ENCODE measurements around the gene RAPGEF1.
A peak's percentile ranks its signal among the peaks of the same experiment; 100 is the strongest.

The RAPGEF1 gene

DNA sequence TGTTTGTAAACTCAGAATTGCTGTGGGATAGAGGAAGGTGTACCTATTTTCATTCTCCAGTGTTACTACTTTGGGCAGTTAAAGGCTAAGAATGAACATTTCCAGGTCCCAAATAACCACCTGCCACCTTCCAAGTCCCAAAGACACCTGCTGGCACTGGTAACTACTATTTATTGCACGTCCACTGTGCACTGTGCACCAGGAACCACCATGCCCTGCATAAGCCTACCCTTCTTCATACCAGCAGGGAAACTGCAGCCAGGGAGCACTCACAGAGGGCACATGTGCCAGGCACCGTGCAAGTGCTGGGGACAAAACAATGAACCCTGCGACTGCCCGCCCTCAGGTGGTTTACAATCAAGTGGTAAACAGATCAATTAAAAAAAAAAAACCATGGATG is 34.9 kb downstream of the RAPGEF1 start:
- DNase-seq (ENCODE audit: low spot score) = no peak

- DNase-seq (ENCODE audit: low spot score) = peak; percentile 69
Measured at GRCh38 chr9:131704141-131704983, 35.5 kb downstream of the RAPGEF1 start.

DNA sequence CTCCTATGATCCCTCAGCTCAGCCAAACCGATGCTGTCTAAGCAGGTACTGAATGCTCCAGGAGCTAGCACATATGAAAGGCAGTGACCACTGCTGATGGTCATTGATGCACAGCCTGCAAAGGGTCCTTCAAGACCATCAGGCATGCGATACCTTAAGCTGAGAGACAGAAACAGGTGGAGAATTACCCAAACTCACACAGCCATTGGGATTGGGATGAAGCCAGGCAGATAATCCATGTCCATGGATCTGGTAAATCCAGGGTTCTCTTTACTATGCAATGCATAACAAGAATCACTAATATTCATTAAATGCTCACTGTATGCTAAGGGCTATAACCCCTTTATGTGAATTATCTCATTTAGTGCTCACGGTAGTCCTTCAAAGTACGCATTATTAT is 36.2 kb downstream of the RAPGEF1 start:
- no peak for DNase-seq (ENCODE audit: low spot score)

GRCh38 chr9:131702911-131703310 is 37.0 kb downstream of the RAPGEF1 start:
- DNase-seq (ENCODE audit: low spot score) = no peak

DNA sequence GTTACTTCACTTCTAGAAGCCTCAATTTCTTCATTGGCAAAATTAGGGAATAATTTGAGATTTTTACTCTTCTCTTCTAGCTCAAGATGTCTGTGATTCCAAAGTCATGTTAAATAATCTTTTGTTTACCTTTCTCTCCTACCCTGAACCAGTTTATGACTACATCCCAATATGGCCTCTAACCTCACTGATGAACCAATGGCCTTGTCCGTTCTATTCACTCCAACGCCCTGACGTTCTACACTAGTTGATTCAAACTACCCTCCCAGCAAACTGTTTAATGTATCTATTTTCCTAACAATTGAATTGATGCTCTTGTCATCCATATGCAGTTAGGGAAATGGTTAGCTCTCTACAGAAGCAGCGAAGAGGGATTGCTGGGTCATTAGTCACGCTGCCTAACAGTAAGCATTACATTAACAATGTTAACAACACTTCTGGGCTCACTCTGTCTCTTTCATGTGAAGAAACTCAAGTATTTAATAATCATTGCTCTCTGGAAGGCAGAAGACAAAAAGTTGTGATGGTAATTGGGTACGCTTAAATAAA is 38.0 kb downstream of the RAPGEF1 start:
- DNase-seq (ENCODE audit: low spot score) = no peak

- DNase-seq (ENCODE audit: low spot score) = no peak
Measured at GRCh38 chr9:131701436-131701781, 38.5 kb downstream of the RAPGEF1 start.

- no peak for DNase-seq (ENCODE audit: low spot score)
Measured at GRCh38 chr9:131700765-131701435, 39.0 kb downstream of the RAPGEF1 start.

GRCh38 chr9:131700076-131700475 is 39.8 kb downstream of the RAPGEF1 start:
- no peak for DNase-seq (ENCODE audit: low spot score)

GRCh38 chr9:131698618-131698985 is 41.3 kb downstream of the RAPGEF1 start:
- DNase-seq (ENCODE audit: low spot score) = no peak

DNA sequence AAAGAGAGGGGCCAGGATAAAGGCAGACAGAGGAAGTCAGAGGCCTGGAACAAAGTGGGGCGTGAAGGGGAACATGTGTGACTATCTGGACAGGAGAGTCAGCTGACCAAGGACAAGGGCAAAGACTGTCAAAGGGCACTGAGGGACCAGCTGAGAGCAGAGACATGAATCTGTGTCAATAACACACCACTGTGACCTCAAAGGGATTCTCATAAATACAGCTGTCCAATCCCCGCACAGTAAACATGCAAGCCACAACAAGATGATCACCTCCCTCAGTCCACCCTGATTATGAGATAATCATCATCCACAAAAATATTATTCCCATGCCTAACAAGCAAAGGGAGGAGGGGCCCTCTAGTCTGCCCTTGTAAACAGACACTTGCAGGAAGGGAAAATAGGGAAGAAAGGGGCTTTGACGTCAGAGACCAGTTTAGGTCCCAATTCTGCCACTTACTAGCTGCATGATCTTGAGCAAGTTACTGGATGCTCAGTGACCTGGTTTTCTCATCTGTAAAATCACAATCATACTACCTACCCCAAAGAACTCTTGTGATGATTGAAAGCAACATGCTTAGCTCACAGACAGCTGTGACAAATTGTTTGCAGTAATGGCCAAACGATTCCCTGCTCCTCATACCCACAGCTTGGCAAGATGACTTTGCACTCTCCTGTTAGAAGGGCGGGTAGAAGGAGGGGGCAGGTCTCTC is 41.8 kb downstream of the RAPGEF1 start:
- peak; percentile 69 for DNase-seq (ENCODE audit: low spot score)

DNA sequence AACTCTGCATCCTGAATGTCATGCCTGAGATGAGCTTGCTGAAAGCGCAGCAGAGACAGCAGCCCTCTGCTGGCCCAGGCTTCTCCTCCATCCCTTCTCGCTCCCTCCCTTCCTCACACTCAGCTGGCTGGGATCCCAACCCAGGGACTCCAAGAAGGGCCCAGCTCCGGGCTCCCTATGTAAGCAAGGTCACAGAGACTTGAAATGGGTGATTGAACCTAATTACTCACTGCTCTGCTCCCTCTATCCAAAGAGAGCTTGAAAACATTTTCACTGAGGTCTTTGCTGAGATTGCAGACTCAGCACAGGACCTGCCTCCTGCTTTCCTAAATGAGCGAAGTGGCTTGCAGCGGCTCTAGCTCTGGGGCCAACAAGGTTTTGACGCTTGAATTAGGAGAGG is 42.8 kb downstream of the RAPGEF1 start:
- peak; percentile 66 for DNase-seq (ENCODE audit: low spot score)

DNA sequence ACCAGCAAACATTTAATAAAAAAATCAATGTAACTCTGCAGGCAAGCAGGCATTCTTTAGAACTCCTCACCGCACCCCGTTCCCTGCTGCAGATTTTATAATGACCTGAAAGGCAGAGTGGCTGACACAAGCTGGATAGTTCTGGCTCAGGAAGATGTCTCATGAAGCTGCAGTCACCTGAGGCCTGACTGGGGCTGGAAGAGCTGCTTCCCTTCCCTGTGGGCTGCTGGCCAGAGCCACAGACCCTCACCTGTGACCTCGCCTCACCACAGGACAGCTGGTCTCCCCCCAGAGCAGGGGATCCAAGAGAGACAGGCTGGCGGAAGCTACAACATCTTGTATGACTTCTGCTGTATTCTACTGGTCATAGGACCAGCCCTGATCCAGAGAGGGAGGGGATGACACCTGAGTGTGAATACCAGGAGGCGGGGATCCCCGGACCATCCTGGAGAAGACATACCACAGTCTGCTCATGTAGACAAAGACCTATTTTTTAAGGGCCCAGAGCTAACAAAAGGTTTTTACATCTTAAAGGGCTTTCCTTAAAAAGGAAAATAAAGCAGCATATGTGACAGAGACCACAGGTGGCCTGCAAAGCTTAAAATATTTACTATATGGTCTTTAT is 43.9 kb downstream of the RAPGEF1 start:
- no peak for DNase-seq (ENCODE audit: low spot score)

- no peak for DNase-seq (ENCODE audit: low spot score)
Measured at GRCh38 chr9:131695366-131695765, 44.5 kb downstream of the RAPGEF1 start.

DNA sequence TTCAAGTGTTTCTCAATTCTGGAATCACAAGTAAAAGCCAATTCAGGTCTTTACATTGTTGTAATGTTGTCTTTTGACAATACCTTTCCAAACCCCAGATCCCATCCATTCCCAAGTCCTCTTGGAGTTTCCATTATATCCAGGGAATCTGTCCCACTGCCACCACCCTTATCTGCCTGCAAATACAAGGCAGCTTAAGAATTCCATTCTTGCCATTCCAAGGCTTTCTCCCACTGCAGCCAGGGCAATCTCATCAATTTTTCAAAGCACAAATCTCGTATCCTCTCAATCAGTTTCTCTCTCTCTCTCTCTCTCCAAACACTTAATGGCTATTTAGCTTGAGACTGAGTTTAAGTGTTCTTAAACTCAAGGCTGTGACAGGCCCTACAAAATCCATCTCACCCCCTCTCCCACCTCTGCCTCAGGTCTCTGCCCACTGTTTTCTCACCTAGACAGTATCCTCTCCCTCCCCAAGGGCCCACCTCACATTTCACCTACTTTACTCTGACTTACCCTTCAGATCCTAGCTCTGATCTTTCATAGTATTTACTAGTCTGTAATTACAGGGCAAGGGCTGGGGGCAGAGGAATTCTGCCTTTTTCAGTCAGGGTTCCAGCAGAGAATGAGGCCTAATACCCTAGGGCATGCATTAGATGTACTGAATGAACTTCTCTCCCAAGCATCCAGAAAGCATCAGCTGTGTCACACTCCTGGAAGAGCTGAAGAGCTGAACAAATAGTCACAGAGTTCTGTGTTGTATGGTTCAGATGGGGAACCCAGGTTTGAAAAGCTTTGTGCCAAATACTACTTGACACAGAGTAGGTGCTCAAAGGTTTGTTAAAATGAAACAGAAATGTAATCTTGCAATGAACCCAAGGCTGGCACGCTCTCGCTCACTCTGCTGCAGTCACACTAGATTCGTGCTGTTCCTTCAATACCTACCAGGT is 46.0 kb downstream of the RAPGEF1 start:
- no peak for DNase-seq (ENCODE audit: low spot score)

DNA sequence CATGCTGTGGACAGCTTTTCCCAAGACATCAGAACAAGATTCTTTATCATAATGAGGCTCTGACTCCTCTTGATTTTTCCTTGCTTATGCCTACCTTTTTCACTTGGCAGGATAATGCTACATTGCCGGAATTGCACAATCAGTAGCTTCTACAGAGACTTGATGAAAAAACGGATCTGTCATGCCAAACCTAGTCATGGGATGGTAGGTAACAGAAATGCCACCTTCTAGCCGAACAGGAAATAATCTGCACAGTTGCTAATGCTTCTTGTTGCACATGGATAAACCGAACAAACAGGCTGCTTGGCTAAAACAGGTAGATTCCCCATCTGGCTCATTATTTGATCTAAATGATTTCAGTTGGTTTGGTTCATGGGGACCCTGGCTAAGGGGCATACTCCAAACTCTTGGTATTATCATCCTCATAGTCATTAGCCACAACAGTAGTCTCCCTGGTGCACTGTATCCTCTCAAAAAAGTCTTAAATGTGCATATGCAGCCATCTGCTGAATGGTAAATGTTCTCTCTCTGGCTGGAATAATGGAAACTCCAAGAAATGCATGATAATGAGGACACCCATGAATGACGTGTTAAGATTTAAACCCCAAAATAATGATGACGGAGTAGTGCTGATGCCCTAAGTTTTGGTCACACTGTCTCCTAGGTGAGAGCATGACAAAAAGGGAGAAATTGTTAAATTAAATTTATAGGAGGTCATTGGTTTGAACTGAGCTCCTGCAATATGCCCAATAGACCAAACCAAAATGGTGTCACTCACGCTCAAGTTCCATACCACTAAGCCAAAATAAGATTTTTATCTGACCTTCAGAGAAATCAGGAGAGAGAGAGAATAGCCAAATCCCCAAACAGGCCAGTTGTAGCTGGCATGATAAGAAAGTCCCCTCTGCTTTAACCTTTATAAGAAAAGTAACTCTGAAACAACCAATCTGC is 47.0 kb downstream of the RAPGEF1 start:
- no peak for DNase-seq (ENCODE audit: low spot score)

DNA sequence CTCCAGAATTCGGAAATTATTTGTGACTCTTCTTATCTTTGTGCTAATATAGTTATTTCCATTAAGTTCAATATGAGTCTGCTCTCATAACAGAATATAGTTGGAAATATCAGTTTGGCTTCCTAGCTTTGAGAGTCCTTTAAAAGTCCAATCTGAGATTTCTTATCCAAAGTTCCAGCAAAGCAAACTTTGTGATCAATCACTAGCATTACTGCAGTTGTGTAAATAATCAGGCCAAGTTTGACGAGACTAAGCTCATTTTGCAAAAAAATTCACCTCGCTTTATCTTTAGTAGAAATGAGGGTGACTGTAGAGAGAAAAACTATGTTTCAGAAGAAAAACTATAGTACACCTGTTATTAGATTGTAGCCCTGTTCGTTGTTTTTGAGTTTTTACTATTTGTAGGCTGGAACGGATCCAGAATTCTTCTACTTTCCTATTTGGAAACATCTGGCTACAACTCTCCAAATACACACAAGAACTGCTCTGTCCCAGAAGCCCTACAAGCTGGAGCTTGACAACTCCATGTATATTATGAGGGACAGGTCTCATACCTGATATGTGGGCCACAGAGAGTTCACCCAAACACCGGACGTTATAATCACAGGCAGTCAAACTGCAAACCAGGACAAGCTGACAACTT is 47.8 kb downstream of the RAPGEF1 start:
- DNase-seq (ENCODE audit: low spot score) = no peak

GRCh38 chr9:131690941-131691573 is 48.8 kb downstream of the RAPGEF1 start:
- DNase-seq (ENCODE audit: low spot score) = no peak

GRCh38 chr9:131690462-131690861 is 49.4 kb downstream of the RAPGEF1 start:
- no peak for DNase-seq (ENCODE audit: low spot score)

DNA sequence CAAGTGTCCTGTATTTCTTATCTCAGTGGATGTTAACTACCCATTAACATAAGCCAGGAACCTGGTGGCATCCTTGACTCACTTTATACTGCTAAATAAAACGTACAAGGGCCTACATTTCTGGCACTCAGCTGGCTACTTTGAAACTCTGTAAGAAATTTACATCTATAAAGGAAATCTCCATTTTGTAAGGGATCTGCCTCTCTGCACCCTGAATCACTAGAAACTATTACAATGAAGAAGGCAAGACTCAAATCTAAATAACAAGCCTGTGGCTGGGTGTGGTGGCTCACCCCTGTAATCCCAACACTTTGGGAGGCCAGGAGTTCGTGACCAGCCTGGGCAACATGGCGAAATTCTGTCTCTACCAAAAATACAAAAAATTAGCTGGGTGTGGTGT is 51.5 kb downstream of the RAPGEF1 start:
- DNase-seq (ENCODE audit: low spot score) = no peak
